Camera-type eye (tissue), 1 donor: ENCODE data around the gene HSFX1. TPM values are rescaled to one million over a fixed set of nuclear protein-coding genes. Genes with fewer than 3 reads are reported as not detected.

Source experiments
- total RNA-seq: library from RNA; depleted of rRNA; stranded (reverse); fragments of >200 nt; gene quantifications from one replicate; pipeline ENCODE4 v1.2.3, GENCODE V29; 2014

HSFX1 gene
- total RNA-seq: 3.4 TPM

GRCh38 chrX:149773768-149774167, at the start of gene HSFX1:
Gene HSFX1, plus strand, starts transcription at chrX:149774068. Its CDS starts 614 bp downstream, at chrX:149774682.

GRCh38 chrX:149781727-149782126, 7.9 kb downstream of the HSFX1 start, which contains the start of gene MAGEA9:
Gene MAGEA9, plus strand, starts transcription at chrX:149781930. Its CDS starts 4,281 bp downstream, at chrX:149786211.

Other genes starting within 250 kb of the HSFX1 start
- 14.3 TPM for gene EOLA1, start 233.1 kb upstream of the HSFX1 start, total RNA-seq
- not detected for gene HSFX3, start 224.1 kb upstream of the HSFX1 start, total RNA-seq
- gene MAGEA9B, start 186.6 kb upstream of the HSFX1 start, total RNA-seq: not detected
- not detected for gene HSFX2, start 178.8 kb upstream of the HSFX1 start, total RNA-seq
- 35.7 TPM for gene TMEM185A, start 142.3 kb upstream of the HSFX1 start, total RNA-seq
- 0.77 TPM for gene MAGEA11, start 62.0 kb upstream of the HSFX1 start, total RNA-seq
- not detected for gene MAGEA9, start 7.9 kb downstream of the HSFX1 start, total RNA-seq
- not detected for gene MAGEA8, start 107.1 kb downstream of the HSFX1 start, total RNA-seq
- gene HSFX4, start 155.5 kb downstream of the HSFX1 start, total RNA-seq: not detected
- 20.8 TPM for gene EOLA2, start 164.4 kb downstream of the HSFX1 start, total RNA-seq